ENCODE data around the gene ZNFX1. TPM values are rescaled to one million over a fixed set of nuclear protein-coding genes. Genes with fewer than 3 reads are reported as not detected.

ZNFX1 gene
- total and polyA plus RNA-seq, 11 donors = 6.4 to 55.8 (median 26.4) TPM

GRCh38 chr20:49245921-49246740, 31.7 kb downstream of the ZNFX1 start:
- no peaks in the 10 kb centered on the region for H3K9me3 ChIP-seq
- no peak for TF ChIP-seq POLR2A (IDR thresholded peaks at IDR 0.05)
- peak; percentile 29 to 67 (median 49) for TF ChIP-seq CTCF (IDR thresholded peaks at IDR 0.05)
- H3K27me3 ChIP-seq = no peaks in the 10 kb centered on the region
- ATAC-seq = peak; percentile 17 to 72 (median 64)
- H3K27ac ChIP-seq = peak overlapping the region in 2 of 12 donors; percentile 10 to 16
- DNase-seq = peak in 2 of 5 donors; percentile 26 to 58
- H3K4me1 ChIP-seq = peaks cover 0 to 27% (median 16%) of the 10 kb centered on the region in 12 donors
- intact Hi-C loops (cut with DNase I) = no loop called here
- H3K4me3 ChIP-seq = no peak overlapping the region
- WGBS, 4 donors = 26 to 47% (median 39%) methylated on average over 3 of the region's 3 CpGs
- peaks cover 2 to 100% (median 97%) of the 10 kb centered on the region in 9 donors for H3K36me3 ChIP-seq

- Histone ChIP-seq H3K27ac (no peak overlapping the region), H3K9me3 (no peaks in the 10 kb centered on the region), H3K36me3 (peaks cover 6 to 99% (median 94%) of the 10 kb centered on the region in 9 donors), H3K4me1 (no peaks in the 10 kb centered on the region), H3K4me3 (no peak overlapping the region), H3K27me3 (no peaks in the 10 kb centered on the region)
- ATAC-seq = no peak
- TF ChIP-seq POLR2A (IDR thresholded peaks at IDR 0.05) (no peak), CTCF (IDR thresholded peaks at IDR 0.05) (no peak)
- WGBS, 4 donors = 90 to 92% (median 91%) methylated on average over 4 of the region's 4 CpGs
- intact Hi-C loops (cut with DNase I) = no loop called here
- DNase-seq = no peak
These were observed 40.3 kb downstream of the ZNFX1 start for GRCh38 chr20:49237531-49237930.

GRCh38 chr20:49236301-49236700, 41.6 kb downstream of the ZNFX1 start:
- Histone ChIP-seq H3K27ac (no peak overlapping the region), H3K4me1 (peaks cover 0 to 1% (median 0%) of the 10 kb centered on the region in 12 donors), H3K9me3 (no peaks in the 10 kb centered on the region), H3K27me3 (no peaks in the 10 kb centered on the region), H3K4me3 (no peak overlapping the region), H3K36me3 (peaks cover 6 to 99% (median 95%) of the 10 kb centered on the region in 9 donors)
- DNase-seq (no peak), ATAC-seq (no peak)
- TF ChIP-seq POLR2A (IDR thresholded peaks at IDR 0.05) (no peak), CTCF (IDR thresholded peaks at IDR 0.05) (no peak)
- intact Hi-C loops (cut with DNase I) = no loop called here
- 92 to 96% (median 94%) methylated on average over 9 of the region's 9 CpGs for WGBS, 4 donors

GRCh38 chr20:49234831-49235230, 43.0 kb downstream of the ZNFX1 start:
- Histone ChIP-seq H3K36me3 (peaks cover 6 to 99% (median 95%) of the 10 kb centered on the region in 9 donors), H3K9me3 (no peaks in the 10 kb centered on the region), H3K27ac (no peak overlapping the region), H3K4me3 (no peak overlapping the region), H3K27me3 (no peaks in the 10 kb centered on the region), H3K4me1 (peaks cover 0 to 7% (median 0%) of the 10 kb centered on the region in 12 donors)
- WGBS, 4 donors = 91 to 98% (median 94%) methylated on average over 6 of the region's 6 CpGs
- no peak for TF ChIP-seq POLR2A (IDR thresholded peaks at IDR 0.05)
- no peak for TF ChIP-seq CTCF (IDR thresholded peaks at IDR 0.05)
- DNase-seq (no peak), ATAC-seq (no peak)
- intact Hi-C loops (cut with DNase I) = no loop called here

Measured in heart left ventricle (tissue), 16 donors.